AG10803 (cell line): ENCODE measurements around the gene LYRM7.

Source experiments
- DNase-seq: peaks from one replicate; pipeline ENCODE4 v3.0.0; 2010; ENCODE audit warnings: low read depth
- H3K4me3 ChIP-seq: 2 replicates; pipeline ENCODE4 v1.5.1; 2011; ENCODE audit warnings: mild to moderate bottlenecking, low read length, control low read depth
- CTCF ChIP-seq: conservative IDR thresholded peaks from 2 replicates; pipeline ENCODE4 v1.5.1; 2011; ENCODE audit warnings: mild to moderate bottlenecking, low read length, control low read depth, inconsistent platforms

LYRM7 gene

GRCh38 chr5:131221008-131221703 lies 50.4 kb downstream of the LYRM7 start:
- no peak overlapping the region for H3K4me3 ChIP-seq
- no peak for TF ChIP-seq CTCF
- no peak for DNase-seq

GRCh38 chr5:131221888-131222287 lies 51.1 kb downstream of the LYRM7 start:
- TF ChIP-seq CTCF = no peak
- DNase-seq = peak; percentile 23
- H3K4me3 ChIP-seq = no peak overlapping the region

- no peak for TF ChIP-seq CTCF
- H3K4me3 ChIP-seq = no peak overlapping the region
Measured at GRCh38 chr5:131222731-131223130, 52.0 kb downstream of the LYRM7 start.

GRCh38 chr5:131223751-131224386 lies 53.1 kb downstream of the LYRM7 start:
- DNase-seq = no peak
- H3K4me3 ChIP-seq = no peak overlapping the region
- TF ChIP-seq CTCF = no peak

More at GRCh38 chr5:131222731-131223130, 52.0 kb downstream of the LYRM7 start:
- DNase-seq = no peak

GRCh38 chr5:131224387-131225201 lies 53.9 kb downstream of the LYRM7 start:
- TF ChIP-seq CTCF = no peak
- H3K4me3 ChIP-seq = no peak overlapping the region
- no peak for DNase-seq

GRCh38 chr5:131225282-131225974 lies 54.7 kb downstream of the LYRM7 start:
- TF ChIP-seq CTCF = no peak
- no peak for DNase-seq
- no peak overlapping the region for H3K4me3 ChIP-seq
